Tibial artery (tissue), 4 donors: ENCODE results near the gene ARHGAP21.

Source experiments
- DNase-seq, 2 donors: peaks; one replicate each; pipeline ENCODE4 v3.0.0-alpha.2; 2019
- H3K27ac ChIP-seq, 2 donors: fragments of 200-600 bp; sonication (generic) in 1 of 2; 1 replicate in 1 of 2; 2 replicates in 1 of 2; pipeline ENCODE4 v1.5.1; 2018 to 2019; ENCODE audit warnings: mild to moderate bottlenecking in 1 of 2
- H3K27me3 ChIP-seq, 2 donors: fragments of 200-600 bp; sonication (generic) in 1 of 2; one replicate each; pipeline versions ENCODE4 v1.5.1 to v1.6.0; 2016 to 2019
- H3K36me3 ChIP-seq, 3 donors: fragments of 200-600 bp; sonication (generic) in 2 of 3; one replicate each; pipeline ENCODE4 v1.5.1; 2016 to 2019; ENCODE audit warnings: mild to moderate bottlenecking in 2 of 3
- H3K4me1 ChIP-seq, 4 donors: fragments of 200-600 bp; sonication (generic) in 2 of 4; 1 replicate in 3 of 4; 2 replicates in 1 of 4; pipeline ENCODE4 v1.5.1; 2016 to 2019
- H3K4me3 ChIP-seq, 2 donors: fragments of 200-600 bp; sonication (generic) in 1 of 2; 1 replicate in 1 of 2; 2 replicates in 1 of 2; pipeline ENCODE4 v1.5.1; 2018 to 2019; ENCODE audit warnings: mild to moderate bottlenecking in 2 of 2
- H3K9me3 ChIP-seq, 3 donors: fragments of 200-600 bp; sonication (generic) in 1 of 3; one replicate each; pipeline ENCODE4 v1.5.1; 2016 to 2019
- CTCF ChIP-seq, 2 experiments: fragments of 200-600 bp in 1 of 2; fragments of 450-650 bp in 1 of 2; IDR thresholded peaks; one replicate each; pipeline ENCODE4 v1.5.1; 2017 to 2019; ENCODE audit warnings: antibody characterized with exemption in 2 of 2, mild to moderate bottlenecking in 1 of 2, moderate library complexity in 1 of 2
- intact Hi-C: fragments of 100-400 bp; cut with DNase I; formaldehyde crosslinking; loops from one replicate; pipeline ENCODE4 v1.15.0; 2023; ENCODE audit warnings: low total_unique reads

ARHGAP21 gene

GRCh38 chr10:24569828-24570657, 153.6 kb downstream of the ARHGAP21 start:
- Histone ChIP-seq H3K27me3 (peaks cover 0 to 2% of the 10 kb centered on the region in 2 donors), H3K9me3 (no peaks in the 10 kb centered on the region), H3K4me3 (no peak overlapping the region), H3K36me3 (no peaks in the 10 kb centered on the region), H3K4me1 (no peaks in the 10 kb centered on the region), H3K27ac (no peak overlapping the region)
- TF ChIP-seq CTCF (IDR thresholded peaks at IDR 0.05) = no peak
- intact Hi-C loops = no loop called here
- no peak for DNase-seq

GRCh38 chr10:24569330-24569796, 154.3 kb downstream of the ARHGAP21 start:
- peaks cover 0 to 2% of the 10 kb centered on the region in 2 donors for H3K27me3 ChIP-seq
- no peaks in the 10 kb centered on the region for H3K4me1 ChIP-seq
- DNase-seq = no peak
- TF ChIP-seq CTCF (IDR thresholded peaks at IDR 0.05) = no peak
- H3K4me3 ChIP-seq = no peak overlapping the region
- intact Hi-C loops = no loop called here
- no peak overlapping the region for H3K27ac ChIP-seq
- no peaks in the 10 kb centered on the region for H3K36me3 ChIP-seq
- H3K9me3 ChIP-seq = no peaks in the 10 kb centered on the region

- no peak for DNase-seq
- no peak for TF ChIP-seq CTCF (IDR thresholded peaks at IDR 0.05)
- Histone ChIP-seq H3K27me3 (peaks cover 0 to 2% of the 10 kb centered on the region in 2 donors), H3K9me3 (no peaks in the 10 kb centered on the region), H3K27ac (no peak overlapping the region), H3K36me3 (no peaks in the 10 kb centered on the region), H3K4me1 (no peaks in the 10 kb centered on the region), H3K4me3 (no peak overlapping the region)
- intact Hi-C loops = no loop called here
Measured at GRCh38 chr10:24568042-24568441, 155.6 kb downstream of the ARHGAP21 start.

- Histone ChIP-seq H3K27me3 (no peaks in the 10 kb centered on the region), H3K36me3 (no peaks in the 10 kb centered on the region), H3K4me3 (no peak overlapping the region), H3K4me1 (peaks cover 0 to 6% (median 0%) of the 10 kb centered on the region in 4 donors), H3K9me3 (no peaks in the 10 kb centered on the region), H3K27ac (no peak overlapping the region)
- no peak for DNase-seq
- intact Hi-C loops = no loop called here
- no peak for TF ChIP-seq CTCF (IDR thresholded peaks at IDR 0.05)
Measured at GRCh38 chr10:24561453-24561852, 162.2 kb downstream of the ARHGAP21 start.

- no peak for DNase-seq
- intact Hi-C loops = no loop called here
Measured at GRCh38 chr10:24556750-24557742, 166.6 kb downstream of the ARHGAP21 start.

More at GRCh38 chr10:24556750-24557742, 166.6 kb downstream of the ARHGAP21 start:
- Histone ChIP-seq H3K9me3 (no peaks in the 10 kb centered on the region), H3K27ac (no peak overlapping the region), H3K36me3 (no peaks in the 10 kb centered on the region), H3K27me3 (peaks cover 0 to 12% of the 10 kb centered on the region in 2 donors), H3K4me3 (no peak overlapping the region), H3K4me1 (peaks cover 0 to 7% (median 0%) of the 10 kb centered on the region in 4 donors)
- TF ChIP-seq CTCF (IDR thresholded peaks at IDR 0.05) = peak; percentile 39 to 40
